NCI-H128 (cell line): Measurements from ENCODE around the gene GSC2.

ENCODE experiments used
- DNase-seq: peaks from one replicate; lab custom pipeline; 2025; ENCODE audit not compliant: unreplicated experiment; lab: John Stamatoyannopoulos, UW

Gene GSC2

DNA sequence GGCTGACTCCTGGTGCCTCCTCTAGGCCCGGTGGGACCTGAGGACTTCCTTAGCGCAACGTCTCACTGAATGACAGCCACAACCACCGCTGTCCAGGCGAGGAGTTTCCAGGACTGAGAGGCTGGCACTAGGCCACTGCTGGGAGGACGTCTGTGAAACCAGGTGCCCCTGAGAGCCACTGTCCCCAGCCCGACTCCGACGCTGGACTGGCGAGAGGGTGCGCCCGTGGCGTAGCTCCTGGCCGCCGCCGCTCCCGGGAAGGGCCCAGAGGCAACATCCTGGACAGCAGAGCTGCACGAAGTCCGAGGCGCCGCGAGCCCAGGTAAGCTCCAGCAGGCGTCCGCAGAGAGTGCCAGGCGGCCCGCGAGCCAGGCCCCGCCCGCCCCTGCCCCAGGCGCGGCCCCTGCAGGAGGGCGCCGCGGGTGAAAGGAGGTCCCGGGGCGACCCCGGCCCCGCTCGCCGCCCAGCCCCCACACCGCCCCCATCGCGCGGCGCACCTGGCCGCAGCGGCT is 28.4 kb downstream of the GSC2 start:
- no peak for DNase-seq

DNA sequence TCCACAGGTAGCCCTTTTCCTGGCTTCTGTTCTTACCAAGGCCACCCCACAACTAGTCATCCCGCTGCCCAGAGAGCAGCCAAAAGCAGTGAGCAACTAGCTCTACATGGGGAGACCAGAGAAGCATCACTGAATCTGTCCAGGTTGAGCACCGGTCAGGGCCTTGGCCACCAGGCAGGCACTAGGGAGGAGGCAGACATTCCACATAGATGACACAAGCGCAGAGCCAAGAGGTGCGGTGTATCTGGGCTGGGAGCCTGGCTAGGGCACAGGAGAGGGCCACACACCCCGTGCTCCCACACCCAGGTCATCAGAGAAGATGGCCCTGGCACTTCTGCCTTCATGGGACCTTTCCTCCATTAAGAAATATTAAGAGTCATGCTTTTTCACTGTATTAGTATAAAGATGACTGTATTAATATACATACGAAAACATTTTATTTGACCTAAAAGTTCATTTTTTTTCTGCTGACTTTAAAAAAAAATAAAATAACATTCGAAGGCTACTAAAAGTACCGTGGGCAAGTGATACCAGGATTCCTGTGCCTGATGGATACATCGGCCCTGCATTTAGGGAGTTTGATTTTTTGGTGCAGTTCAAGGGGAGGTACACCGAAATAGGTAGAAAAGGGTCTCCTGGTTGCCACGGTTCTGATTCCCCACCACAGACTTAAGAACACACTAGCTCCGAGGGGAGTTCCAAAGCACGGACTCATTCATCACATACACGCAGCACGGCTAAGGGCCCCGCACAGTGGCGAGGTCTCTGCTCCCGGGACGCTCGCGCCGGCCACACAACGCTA is 29.1 kb downstream of the GSC2 start:
- no peak for DNase-seq

DNA sequence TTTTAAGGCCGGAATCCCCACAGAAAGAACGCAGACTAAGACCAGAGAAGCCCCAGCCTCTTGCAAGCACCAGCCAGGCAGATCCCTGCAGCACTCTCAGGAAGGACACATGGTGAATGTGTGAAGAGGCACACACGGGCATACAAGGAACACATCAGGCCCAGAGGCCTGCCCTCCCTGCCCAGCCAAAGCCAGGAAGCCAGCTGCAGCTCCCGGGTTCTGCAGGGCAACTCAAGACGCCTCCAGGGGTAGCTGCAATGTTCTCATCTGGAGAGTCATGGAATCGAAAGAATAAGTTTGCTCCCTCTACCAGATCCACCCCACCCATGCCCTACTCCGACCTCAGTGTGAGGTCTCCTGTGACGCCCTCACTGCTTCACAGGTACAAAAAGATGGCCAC is 30.1 kb downstream of the GSC2 start:
- no peak for DNase-seq

DNA sequence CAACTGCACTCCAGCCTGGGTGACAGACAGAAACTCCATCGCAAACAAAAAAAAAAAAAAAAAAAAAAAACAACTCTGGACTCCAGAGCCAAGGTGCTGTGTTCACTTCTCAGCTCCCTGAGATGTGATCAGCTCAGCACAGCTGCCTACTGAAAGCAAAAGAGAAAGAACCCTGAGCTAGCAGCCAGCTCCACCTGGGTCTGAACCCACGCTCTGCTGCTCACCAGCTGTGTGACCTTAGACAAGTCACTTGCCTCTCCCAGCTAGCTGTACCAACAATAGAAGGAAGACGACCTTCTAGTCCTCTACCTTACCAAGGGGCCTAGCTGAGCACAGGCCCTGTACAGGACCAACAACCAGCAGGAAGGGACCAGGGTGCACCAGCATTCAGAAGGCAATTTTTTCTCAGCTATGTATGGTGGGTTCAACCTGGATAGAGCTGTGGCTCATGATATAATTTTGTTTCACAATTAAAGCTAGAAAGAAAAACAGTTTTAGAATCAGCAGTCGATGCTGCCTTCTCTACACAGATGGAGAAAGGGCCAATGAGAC is 31.7 kb downstream of the GSC2 start:
- no peak for DNase-seq

DNA sequence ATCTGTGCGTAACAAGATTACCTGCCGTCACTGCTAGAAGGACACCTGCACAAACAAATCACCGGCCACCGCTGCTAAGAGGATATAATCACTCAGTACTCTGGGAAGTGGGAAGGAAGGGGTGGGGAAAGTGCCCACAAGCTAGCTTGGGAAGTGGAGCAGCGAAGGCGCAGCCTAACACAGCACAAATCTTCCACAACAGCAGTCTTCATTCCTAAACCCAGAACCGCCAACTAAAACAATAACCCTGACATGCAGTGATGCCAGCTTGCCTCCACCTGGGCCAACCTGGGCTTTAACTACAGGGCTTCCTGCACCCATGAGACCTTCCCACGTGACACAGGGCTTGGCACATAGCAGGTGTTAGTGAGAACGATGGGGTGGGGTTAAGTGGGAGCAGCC is 33.0 kb downstream of the GSC2 start:
- no peak for DNase-seq

DNA sequence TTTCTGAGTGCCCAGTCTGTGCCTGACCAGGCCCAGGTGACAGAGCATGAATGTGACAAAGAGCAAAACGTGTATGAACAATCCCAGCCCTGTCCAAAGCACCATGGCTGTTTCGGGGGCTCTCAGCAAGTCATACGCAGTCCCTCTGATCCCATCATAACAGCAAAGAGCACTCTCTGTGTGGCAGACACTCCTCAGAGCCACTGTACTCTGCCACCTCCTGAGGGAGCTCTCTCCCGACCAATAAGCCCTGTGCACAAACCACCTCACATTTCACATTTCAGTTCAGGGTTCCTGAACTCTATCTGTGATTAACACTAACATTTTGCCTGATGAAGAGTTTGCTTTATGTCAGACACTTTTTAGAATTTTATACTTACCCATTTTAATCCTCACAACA is 34.5 kb downstream of the GSC2 start:
- no peak for DNase-seq

DNA sequence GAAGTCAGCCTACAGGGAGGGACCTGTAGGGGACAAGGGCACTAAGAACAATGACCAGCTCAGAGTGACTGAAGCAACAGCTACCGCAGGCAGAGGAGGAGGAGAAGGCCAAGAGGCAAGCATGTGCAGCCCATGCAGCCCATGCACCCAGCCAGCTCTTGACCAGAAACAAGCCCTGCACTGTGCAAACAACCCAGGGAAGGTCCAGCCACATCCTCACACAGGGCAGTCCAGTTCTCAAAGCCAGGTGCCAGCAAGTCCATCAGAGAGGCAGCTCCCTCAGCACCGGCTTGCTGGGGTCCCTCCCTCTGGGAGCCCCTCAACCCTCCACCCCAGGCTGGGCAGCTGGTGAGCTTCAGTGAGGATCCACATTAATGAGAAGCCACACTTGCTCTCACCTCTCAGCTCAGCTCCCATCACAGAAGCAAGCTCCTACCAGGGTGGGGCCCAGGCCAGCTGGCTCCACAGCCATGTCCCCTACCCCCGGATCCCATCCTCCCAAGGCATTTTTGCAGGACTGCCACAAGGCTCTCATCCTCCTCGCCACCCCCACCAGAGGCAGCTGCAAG is 35.0 kb downstream of the GSC2 start:
- DNase-seq, result no peak

DNA sequence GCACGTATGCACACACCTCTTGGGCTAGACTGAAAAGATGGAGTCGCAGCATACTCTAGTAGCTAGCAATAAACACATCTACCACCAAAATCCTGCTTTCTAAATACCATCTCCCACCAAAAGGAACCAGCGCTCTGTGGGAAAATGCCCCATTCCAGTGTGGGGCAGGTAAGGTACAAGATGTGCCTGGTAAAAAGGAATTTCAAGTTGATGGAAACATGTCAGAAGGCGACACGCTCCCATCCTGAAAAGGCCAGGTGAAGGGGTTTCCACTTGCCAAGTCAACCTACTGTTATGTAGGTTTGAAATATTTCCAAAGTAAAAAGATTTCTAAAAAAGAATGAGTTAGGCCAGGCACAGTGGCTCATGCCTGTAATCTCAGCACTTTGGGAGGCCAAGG is 36.7 kb downstream of the GSC2 start:
- DNase-seq, result no peak

DNA sequence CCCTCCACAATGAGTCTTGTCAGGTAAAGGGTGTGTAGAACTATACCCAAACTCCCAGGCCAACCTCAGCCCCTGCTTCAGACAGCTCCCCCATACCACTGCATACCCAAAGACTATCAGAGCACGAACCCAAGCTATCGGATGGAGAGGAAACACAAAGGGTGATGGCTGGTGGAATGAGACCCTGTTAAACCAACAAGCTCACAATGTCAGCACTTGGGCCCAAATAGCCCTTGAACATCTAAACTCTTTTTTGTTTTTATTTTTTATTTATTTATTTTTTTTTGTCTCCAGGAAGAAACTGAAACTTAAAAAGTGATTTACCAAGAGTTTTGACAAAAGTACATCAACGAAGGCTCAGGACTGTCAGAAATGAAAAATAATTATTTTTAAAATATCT is 38.5 kb downstream of the GSC2 start:
- DNase-seq, result no peak

DNA sequence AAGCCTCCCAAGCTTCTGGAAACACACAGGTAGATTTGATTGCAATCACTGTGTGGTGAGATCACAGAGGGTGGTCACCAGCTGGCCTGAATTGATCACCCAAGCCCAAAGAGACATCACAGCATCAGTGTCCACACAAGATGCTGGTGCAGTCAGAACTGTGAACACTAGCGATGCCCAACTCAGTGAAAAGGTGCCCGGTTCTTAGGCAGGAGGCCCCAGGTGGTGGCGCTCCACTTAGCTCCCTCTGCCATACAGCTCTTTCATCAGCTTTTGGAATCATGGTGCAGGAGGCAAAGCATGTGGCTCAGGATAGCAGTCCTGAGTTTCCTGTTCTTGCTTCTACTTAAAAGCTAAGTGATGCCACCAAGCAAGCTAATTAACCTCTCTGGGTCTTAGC is 39.0 kb downstream of the GSC2 start:
- DNase-seq, result no peak

DNA sequence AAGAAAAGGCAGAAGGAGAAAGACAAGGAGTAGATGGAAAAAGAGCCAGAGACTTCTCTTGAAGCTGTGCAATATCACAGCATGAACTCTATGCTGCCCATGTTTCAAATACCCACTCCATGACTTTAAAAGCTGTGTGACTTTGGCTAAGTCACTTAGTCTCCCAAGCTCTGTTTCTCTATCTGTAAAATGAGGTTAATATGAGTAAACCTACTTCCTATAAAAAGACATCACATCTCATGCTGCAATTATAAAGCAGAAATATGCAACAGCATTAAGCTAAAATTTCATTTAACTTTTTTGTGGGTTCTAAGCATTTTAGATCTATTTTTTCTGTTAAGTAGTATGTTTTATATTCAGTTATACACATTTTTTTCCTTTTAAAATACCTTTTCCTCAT is 39.4 kb downstream of the GSC2 start:
- no peak for DNase-seq

DNA sequence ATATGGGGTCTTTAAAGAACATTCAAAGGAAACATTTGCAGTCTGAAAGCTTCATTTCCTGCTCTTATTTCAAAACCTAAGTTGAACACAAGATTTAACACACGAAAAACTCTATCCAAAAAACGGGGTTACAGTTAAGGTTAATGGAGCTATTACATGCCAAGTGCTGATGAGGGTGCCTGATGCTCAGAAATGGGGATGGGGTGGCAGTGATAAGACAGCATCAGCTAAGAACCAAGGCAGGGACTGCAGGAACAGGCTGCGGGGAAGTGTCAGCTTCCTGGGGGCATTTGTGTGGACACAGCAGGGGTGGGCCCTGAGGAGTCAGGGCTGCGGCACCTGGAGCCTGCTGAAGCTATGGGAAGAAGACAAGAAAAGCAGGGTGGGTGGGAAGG is 40.0 kb downstream of the GSC2 start:
- DNase-seq, result no peak

DNA sequence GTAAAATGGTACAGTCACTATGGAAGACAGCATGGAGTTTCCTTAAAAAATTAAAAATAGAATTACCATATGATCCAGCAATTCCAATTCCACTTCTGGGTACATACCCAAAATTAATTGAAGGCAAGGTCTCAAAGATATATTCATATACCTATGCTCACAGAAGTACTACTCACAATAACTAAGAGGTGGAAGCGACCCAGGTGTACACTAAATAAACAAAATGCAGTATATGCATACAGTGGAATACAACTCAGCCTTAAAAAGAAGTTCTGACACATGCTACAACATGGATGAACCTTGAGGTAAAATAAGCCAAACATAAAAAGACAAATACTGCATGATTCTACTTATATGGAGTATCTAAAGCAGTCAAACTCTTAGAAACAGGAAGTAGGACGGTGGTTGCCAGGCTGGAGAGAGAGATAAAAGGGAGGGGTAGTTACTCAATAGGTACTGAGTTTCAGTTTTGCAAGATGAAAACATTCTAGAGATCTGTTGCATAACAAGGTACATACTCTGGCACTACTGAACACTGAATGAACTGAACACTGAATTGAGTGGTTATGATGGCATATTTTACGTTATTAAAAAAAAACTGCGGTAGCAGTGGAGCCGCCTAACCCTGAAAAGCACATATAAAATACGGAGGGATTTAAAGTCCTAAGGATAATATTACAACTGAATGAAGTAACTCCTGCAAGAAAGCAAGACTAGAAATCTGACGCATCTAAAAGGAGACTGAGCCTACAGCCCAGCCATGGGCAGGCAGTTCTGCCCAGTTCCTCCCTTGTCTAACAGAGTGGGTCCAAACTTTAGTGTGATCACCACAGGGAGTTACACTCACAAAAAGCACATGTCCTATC is 40.7 kb downstream of the GSC2 start:
- DNase-seq, result no peak

DNA sequence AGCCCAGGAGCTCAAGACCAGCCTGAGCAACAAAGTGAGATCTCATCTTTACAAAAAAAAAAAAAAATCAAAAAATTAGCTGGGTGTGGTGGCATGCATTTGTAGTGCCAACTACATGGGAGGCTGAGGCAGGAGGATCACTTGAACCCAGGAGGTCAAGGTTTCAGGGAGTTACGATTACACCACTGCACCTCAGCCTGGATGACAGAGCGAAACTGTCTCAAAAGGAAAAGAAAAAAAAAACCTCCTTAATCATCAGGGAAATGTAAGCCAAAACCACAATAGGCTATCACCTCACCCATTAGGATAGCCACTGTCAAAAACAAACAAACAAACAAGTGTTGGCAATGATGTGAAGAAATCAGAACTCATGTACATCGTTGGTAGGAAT is 41.3 kb downstream of the GSC2 start:
- DNase-seq, result no peak

DNA sequence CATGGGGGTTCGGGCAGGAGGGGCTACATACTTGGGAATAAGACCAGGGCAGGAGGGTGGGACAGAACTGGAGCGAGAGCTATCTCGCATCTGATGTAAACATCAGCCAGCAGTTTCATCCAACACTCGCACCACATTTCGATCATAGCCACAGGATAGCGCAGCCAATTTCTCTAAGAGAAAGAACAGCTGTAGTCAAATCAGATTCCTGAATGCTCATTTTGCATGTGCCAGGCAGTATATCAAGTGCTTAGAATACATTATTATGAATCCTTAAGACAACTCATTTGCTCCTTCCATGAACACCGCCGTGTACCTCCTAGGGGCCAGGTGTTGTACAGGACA is 42.4 kb downstream of the GSC2 start:
- DNase-seq, result no peak

DNA sequence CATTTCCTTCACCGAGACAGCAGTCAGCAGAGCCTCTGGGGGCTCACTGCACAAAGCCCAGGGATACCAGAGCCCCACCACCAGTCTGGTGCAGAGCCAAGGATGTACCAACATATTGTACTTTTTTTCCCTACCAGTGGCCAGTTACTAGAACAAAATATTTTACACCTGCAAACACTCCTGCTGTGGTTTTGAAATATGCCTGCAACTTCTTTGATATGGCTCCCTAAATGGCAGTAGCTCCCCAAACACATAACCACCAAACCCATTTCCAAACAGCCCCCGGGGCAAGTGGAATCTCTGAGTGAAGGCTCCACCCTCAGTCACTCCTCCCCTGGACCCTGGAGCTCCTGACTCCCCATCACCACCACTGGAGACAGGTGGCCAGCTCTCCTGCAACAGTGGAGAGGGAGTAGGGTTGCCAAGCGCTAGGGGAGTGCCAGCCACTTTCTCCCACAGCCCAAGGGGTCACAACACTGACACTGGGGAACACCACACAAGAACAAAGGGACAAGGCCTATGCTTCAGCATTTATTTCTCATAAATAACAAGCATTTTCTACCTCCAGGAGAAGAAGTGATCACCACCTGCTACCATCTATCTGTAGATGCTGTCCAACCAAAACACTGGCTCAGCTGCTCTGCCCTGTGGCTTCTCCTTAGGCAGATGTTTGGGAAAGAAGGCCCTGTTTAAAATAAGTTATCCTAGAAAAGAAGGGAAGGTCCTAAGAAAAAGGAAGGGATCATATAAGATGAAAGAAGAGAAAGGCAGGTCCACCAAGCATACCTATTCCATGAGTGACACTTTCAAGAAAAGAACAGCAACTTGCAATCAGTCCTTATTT is 43.0 kb downstream of the GSC2 start:
- no peak for DNase-seq

DNA sequence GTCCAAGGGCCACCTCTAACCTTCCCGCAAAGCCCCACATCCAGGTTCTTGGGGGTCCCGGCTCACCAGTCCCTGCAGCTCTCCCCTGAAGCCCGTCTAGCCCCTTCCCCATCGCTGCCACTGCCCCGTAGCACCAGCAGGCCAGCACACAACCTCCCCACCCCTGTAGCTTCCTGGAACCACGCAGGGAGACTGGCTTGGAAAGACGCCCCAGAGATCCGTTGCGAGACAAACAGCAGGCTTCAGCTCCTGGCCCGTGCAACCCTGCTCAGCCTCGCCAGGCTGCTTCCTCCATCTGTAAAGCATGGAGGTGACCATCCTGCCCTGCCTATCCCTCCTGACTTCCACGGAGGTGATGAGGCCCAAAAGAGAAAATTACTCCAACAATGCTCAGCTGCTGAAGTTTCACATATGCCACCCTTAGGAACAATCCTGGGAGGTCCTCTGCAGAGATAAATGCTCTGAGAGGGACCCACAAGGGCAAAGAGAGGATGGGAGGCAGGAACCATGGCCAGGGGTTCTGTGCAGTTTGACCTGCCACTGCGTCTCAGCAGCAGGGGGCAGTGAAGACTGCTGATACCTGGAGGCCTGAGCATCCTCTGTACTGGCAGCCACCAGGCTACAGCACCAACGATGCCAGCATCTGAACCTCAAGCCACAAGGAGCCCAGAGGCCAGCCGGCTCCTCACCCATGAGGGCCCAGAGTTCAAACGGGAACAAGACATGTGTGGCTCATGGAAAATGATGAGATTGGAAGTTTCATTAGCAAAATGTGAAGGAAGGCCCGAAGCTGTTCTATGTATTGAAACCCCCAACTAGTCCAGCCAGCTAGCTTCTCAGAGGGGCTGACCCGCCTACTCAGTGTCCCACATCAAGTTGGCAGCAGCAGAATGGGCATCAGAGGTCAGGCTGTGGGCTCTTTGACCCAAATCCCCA is 44.0 kb downstream of the GSC2 start:
- DNase-seq, result no peak

DNA sequence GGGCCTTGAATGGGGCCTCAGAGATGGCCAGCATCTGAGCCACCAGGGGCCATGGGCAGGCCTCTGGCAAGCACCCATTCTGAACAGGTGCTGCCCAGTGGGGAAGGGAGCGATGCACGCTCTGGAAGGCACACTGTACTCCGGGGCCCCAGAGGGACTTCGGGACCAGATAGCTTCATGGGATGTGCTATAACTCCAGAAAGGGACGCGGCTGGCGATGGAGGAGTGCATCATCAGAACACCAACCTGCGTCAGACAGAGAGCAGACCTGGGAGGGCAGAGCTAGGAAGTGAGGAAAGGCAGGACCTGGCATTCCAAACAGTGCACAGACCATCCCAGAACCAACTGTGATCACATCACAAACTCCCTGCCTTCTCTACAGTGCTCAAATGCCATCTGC is 44.6 kb downstream of the GSC2 start:
- no peak for DNase-seq

DNA sequence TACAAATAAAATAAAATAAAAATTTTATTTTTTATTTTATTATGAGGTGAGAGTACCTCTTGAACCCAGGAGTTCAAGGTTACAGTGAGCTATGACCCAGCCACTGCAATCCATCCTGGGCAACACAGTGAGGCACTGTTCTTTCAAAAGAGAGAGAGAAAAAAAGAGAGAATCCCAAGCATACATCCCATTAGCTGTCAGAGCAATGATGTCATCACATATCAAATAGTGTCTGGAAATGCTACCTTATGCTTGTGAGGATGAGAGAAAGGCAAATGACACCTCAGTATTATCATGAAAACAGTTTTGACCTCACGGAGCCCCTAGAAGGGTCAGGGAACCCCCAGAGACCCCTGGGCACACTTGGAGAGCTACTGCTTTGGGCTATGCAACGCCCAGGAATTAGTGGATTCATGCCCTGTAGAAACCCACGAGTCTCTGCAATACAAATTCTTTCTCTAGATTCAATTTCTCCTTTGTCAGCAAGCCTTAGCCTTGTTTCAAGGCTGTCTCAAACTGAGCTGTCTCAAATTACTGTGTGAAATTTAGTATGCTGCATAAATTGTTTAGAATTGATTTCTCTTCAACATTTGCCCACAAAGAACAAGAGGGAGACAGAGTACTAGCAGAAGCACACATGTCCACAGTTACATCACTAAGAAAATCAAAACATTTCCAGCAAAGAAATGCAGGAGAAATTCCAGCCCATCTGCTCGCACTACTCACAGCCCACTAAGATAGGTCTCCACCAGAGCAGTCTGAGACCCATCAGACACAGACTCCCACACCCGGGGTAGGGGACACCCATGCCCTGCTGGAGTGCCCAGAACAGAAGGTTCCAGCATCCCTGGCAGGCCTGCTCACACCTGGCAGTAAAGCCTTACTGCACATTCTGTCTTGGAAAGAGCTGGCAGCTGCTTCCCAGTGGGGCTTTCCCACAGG is 45.9 kb downstream of the GSC2 start:
- no peak for DNase-seq
